GM12878 (cell line): ENCODE measurements around the gene LRRIQ4. TPM values are rescaled to one million over a fixed set of nuclear protein-coding genes. Genes with fewer than 3 reads are reported as not detected.

Source experiments
- ATAC-seq: fragments of 200-7000 bp; cut with Tn5 transposase; 3 replicates; pipeline ENCODE4 v1.9.1; 2020; ENCODE audit warnings: mild to moderate bottlenecking, moderate library complexity
- BruUV-seq: library from RNA; stranded (reverse); fragments of 400-500 nt; replicated peaks from 2 replicates; lab custom pipeline; 2021; lab: Mats Ljungman, UMichigan
- CTCF ChIA-PET: fragments of 300-600 bp; sonication (Branson Sonifier 250); formaldehyde crosslinking; extraction: SDS; loops from one replicate; lab custom pipeline; 2021; ENCODE audit warnings: inconsistent platforms; lab: Yijun Ruan, JAX
- POLR2A ChIA-PET: fragments of 350-600 bp; formaldehyde crosslinking; extraction: SDS; loops from one replicate; lab custom pipeline; 2021; ENCODE audit warnings: inconsistent platforms; lab: Charles Lee
- RAD21 ChIA-PET: fragments of 300-600 bp; sonication (Branson Sonifier 250); formaldehyde crosslinking; loops from one replicate; lab custom pipeline; 2023; ENCODE audit warnings: antibody characterized with exemption; ENCODE audit not compliant: unreplicated experiment; lab: Charles Lee
- SMC1A ChIA-PET: fragments of 300-600 bp; sonication (Branson Sonifier 250); formaldehyde crosslinking; loops from one replicate; lab custom pipeline; 2023; ENCODE audit not compliant: unreplicated experiment, uncharacterized antibody; lab: Charles Lee
- DNase-seq: peaks from one replicate; pipeline ENCODE4 v3.0.0-alpha.2; 2011; ENCODE audit warnings: low read depth, low spot score
- FAIRE-seq: peaks from 3 replicates; lab custom pipeline; 2011; peaks lifted over from hg19 to GRCh38; lab: Jason Lieb, UNC
- H2AFZ ChIP-seq: 2 replicates; pipeline ENCODE4 v1.6.0; 2011; ENCODE audit warnings: low read depth, low read length, control low read depth; ENCODE audit not compliant: control insufficient read depth
- H3K27ac ChIP-seq: 2 replicates; pipeline ENCODE4 v1.5.1; 2011; ENCODE audit warnings: control low read depth; ENCODE audit not compliant: control insufficient read depth, insufficient read depth
- H3K27me3 ChIP-seq, 2 experiments: replicated peaks in 1 of 2; 2 replicates each; pipeline versions ENCODE4 v1.6.0 to v1.6.1; 2011; ENCODE audit warnings: low read length in 1 of 2; ENCODE audit not compliant: control insufficient read depth in 2 of 2, insufficient read depth in 2 of 2
- H3K36me3 ChIP-seq, 2 experiments: 2 replicates each; pipeline ENCODE4 v1.5.1; 2011; ENCODE audit warnings: low read length in 1 of 2; ENCODE audit not compliant: control insufficient read depth in 2 of 2, insufficient read depth in 2 of 2
- H3K4me1 ChIP-seq: 2 replicates; pipeline ENCODE4 v1.6.1; 2011; ENCODE audit warnings: mild to moderate bottlenecking, low read length, moderate library complexity, mixed read lengths; ENCODE audit not compliant: control insufficient read depth, insufficient read depth
- H3K4me2 ChIP-seq: 2 replicates; pipeline ENCODE4 v1.6.0; 2011; ENCODE audit warnings: control low read depth; ENCODE audit not compliant: control insufficient read depth, insufficient read depth
- H3K4me3 ChIP-seq: fragments of 200-600 bp; sonication (generic); 2 replicates; pipeline ENCODE4 v1.5.1; 2016
- H3K79me2 ChIP-seq: 2 replicates; pipeline ENCODE4 v1.6.0; 2011; ENCODE audit warnings: low read length; ENCODE audit not compliant: control insufficient read depth, insufficient read depth
- H3K9ac ChIP-seq: 2 replicates; pipeline ENCODE4 v1.8.0; 2011; ENCODE audit warnings: low read length, control low read depth, mixed read lengths; ENCODE audit not compliant: control insufficient read depth, insufficient read depth
- H3K9me3 ChIP-seq: replicated peaks from 3 replicates; pipeline ENCODE4 v1.5.1; 2011; ENCODE audit warnings: mild to moderate bottlenecking, low read length; ENCODE audit not compliant: control insufficient read depth, insufficient read depth
- H4K20me1 ChIP-seq: 2 replicates; pipeline ENCODE4 v1.6.0; 2011; ENCODE audit not compliant: control insufficient read depth, insufficient read depth
- ATF2 ChIP-seq: IDR thresholded peaks from 2 replicates; pipeline ENCODE4 v1.6.1; 2012; ENCODE audit warnings: low read length, inconsistent platforms
- ATF7 ChIP-seq: fragments of 450-650 bp; IDR thresholded peaks from 2 replicates; pipeline ENCODE4 v1.6.1; 2016; ENCODE audit warnings: low read depth, mild to moderate bottlenecking
- GABPA ChIP-seq: IDR thresholded peaks from 2 replicates; pipeline ENCODE4 v1.6.1; 2014; ENCODE audit warnings: antibody characterized with exemption, low read depth, mild to moderate bottlenecking, inconsistent platforms
- NRF1 ChIP-seq: conservative IDR thresholded peaks from 2 replicates; pipeline ENCODE4 v1.6.1; 2011; ENCODE audit warnings: mild to moderate bottlenecking, low read depth, low read length, improper control_type of control experiment
- ZNF384 ChIP-seq: IDR thresholded peaks from 2 replicates; pipeline ENCODE4 v1.6.1; 2012; ENCODE audit warnings: low read depth, mild to moderate bottlenecking, low read length, improper control_type of control experiment, borderline replicate concordance
- ZZZ3 ChIP-seq: IDR thresholded peaks from 2 replicates; pipeline ENCODE4 v1.6.1; 2011; ENCODE audit warnings: low read depth; ENCODE audit not compliant: control insufficient read depth, insufficient read length
- in situ Hi-C: fragments of 300-500 bp; cut with MboI; formaldehyde crosslinking; loops from 9 replicates; pipeline ENCODE4 v1.14.3; 2018; ENCODE audit warnings: mixed read lengths
- intact Hi-C: fragments of 100-400 bp; cut with micrococcal nuclease; formaldehyde crosslinking; loops from one replicate; pipeline ENCODE4 v1.14.2; 2022; ENCODE audit not compliant: unreplicated experiment
- polyA plus RNA-seq, 11 experiments: library from polyadenylated mRNA; depleted of rRNA in 4 of 11; unstranded in 6 of 11; stranded (reverse) in 5 of 11; fragments of >200 nt; fragmentation: Nextera tagmentation in 4 of 11; fragmentation: Illumina TruSeq in 1 of 11; extraction: Ambion mirVana in 4 of 11; extraction: Trizol in 1 of 11; gene quantifications; 1 replicate in 1 of 11; 2 replicates in 10 of 11; pipeline versions ENCODE4 v1.2.1 to v1.2.3, GENCODE V29; 2011 to 2016; ENCODE audit warnings: inconsistent platforms in 2 of 11, missing spikeins in 2 of 11, low read depth in 1 of 11
- total RNA-seq, 4 experiments: library from RNA; depleted of rRNA in 3 of 4; stranded (reverse); fragments of >200 nt in 3 of 4; fragmentation: Illumina TruSeq in 1 of 4; extraction: Trizol in 1 of 4; gene quantifications; 2 replicates each; pipeline versions ENCODE4 v1.2.1 to v1.2.3, GENCODE V29; 2013 to 2021
- TF ChIP-seq, protein P1 (sequence below): fragments of 450-650 bp; IDR thresholded peaks from 2 replicates; pipeline ENCODE4 v1.6.1; 2017; ENCODE audit warnings: mild to moderate bottlenecking
- TF ChIP-seq, protein P2 (sequence below): IDR thresholded peaks from 2 replicates; pipeline ENCODE4 v1.6.1; 2012; ENCODE audit warnings: improper control_type of control experiment, low read depth, low read length; ENCODE audit not compliant: insufficient replicate concordance

Gene LRRIQ4
- total and polyA plus RNA-seq, 10 of the 15 experiments (the other 5 are each of a cell fraction or from before 2014, with no cell fraction given): 0.06 to 0.21 (median 0.14) TPM; not detected in 3

DNA sequence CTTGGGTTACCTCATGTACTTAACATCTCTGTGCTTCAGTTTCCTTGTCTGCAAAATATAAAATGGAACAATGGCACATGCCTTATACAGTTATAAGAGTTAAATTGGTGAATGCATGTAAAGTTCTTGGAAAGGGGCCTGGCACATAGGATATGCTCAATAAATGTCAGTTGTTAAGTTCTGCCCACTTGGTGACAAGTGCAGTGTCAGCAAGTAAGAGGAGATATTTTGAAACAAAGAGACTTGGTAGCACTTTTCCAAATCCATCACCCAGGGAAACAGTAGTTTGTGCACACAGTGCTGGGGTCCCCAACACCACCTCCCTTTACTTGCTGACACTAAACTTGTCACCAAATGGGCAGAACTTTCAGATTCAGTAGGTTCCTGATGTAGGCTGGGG lies 37.9 kb downstream of the LRRIQ4 start:
- DNase-seq: no peak
- Histone ChIP-seq H3K4me3 (no peak overlapping the region), H3K4me1 (peaks cover 18% of the 10 kb centered on the region), H2AFZ (no peak overlapping the region), H3K79me2 (no peaks in the 10 kb centered on the region), H3K9me3 (no peaks in the 10 kb centered on the region), H3K9ac (no peak overlapping the region), H3K4me2 (no peak overlapping the region), H3K27me3 (peaks cover 0 to 3% of the 10 kb centered on the region in 2 experiments; a peak in 2 of 4 replicates), H3K27ac (no peak overlapping the region), H4K20me1 (no peaks in the 10 kb centered on the region), H3K36me3 (no peaks in the 10 kb centered on the region)
- no peak for ATAC-seq
- ChIA-PET SMC1A (no interaction called here), POLR2A (no interaction called here), CTCF (no interaction called here), RAD21 (interaction anchor here (0.7 kb wide), 1 partner anchor 99 kb away, joined by 3 read pairs; no protein-coding TSS in a partner anchor)
- no peak for FAIRE-seq
- no TSS peak for BruUV-seq
- intact Hi-C loops (no loop called here), in situ Hi-C loops (no loop called here)
- TF ChIP-seq ATF7 (no peak), NRF1 (no peak), GABPA (no peak), ATF2 (no peak), ZNF384 (no peak), ZZZ3 (no peak)
- TF ChIP-seq, protein P1, sequence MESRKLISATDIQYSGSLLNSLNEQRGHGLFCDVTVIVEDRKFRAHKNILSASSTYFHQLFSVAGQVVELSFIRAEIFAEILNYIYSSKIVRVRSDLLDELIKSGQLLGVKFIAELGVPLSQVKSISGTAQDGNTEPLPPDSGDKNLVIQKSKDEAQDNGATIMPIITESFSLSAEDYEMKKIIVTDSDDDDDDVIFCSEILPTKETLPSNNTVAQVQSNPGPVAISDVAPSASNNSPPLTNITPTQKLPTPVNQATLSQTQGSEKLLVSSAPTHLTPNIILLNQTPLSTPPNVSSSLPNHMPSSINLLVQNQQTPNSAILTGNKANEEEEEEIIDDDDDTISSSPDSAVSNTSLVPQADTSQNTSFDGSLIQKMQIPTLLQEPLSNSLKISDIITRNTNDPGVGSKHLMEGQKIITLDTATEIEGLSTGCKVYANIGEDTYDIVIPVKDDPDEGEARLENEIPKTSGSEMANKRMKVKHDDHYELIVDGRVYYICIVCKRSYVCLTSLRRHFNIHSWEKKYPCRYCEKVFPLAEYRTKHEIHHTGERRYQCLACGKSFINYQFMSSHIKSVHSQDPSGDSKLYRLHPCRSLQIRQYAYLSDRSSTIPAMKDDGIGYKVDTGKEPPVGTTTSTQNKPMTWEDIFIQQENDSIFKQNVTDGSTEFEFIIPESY: no peak
- TF ChIP-seq, protein P2, sequence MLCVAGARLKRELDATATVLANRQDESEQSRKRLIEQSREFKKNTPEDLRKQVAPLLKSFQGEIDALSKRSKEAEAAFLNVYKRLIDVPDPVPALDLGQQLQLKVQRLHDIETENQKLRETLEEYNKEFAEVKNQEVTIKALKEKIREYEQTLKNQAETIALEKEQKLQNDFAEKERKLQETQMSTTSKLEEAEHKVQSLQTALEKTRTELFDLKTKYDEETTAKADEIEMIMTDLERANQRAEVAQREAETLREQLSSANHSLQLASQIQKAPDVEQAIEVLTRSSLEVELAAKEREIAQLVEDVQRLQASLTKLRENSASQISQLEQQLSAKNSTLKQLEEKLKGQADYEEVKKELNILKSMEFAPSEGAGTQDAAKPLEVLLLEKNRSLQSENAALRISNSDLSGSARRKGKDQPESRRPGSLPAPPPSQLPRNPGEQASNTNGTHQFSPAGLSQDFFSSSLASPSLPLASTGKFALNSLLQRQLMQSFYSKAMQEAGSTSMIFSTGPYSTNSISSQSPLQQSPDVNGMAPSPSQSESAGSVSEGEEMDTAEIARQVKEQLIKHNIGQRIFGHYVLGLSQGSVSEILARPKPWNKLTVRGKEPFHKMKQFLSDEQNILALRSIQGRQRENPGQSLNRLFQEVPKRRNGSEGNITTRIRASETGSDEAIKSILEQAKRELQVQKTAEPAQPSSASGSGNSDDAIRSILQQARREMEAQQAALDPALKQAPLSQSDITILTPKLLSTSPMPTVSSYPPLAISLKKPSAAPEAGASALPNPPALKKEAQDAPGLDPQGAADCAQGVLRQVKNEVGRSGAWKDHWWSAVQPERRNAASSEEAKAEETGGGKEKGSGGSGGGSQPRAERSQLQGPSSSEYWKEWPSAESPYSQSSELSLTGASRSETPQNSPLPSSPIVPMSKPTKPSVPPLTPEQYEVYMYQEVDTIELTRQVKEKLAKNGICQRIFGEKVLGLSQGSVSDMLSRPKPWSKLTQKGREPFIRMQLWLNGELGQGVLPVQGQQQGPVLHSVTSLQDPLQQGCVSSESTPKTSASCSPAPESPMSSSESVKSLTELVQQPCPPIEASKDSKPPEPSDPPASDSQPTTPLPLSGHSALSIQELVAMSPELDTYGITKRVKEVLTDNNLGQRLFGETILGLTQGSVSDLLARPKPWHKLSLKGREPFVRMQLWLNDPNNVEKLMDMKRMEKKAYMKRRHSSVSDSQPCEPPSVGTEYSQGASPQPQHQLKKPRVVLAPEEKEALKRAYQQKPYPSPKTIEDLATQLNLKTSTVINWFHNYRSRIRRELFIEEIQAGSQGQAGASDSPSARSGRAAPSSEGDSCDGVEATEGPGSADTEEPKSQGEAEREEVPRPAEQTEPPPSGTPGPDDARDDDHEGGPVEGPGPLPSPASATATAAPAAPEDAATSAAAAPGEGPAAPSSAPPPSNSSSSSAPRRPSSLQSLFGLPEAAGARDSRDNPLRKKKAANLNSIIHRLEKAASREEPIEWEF: no peak
